ENCODE measurements around the gene DOCK1.

Gene DOCK1

DNA sequence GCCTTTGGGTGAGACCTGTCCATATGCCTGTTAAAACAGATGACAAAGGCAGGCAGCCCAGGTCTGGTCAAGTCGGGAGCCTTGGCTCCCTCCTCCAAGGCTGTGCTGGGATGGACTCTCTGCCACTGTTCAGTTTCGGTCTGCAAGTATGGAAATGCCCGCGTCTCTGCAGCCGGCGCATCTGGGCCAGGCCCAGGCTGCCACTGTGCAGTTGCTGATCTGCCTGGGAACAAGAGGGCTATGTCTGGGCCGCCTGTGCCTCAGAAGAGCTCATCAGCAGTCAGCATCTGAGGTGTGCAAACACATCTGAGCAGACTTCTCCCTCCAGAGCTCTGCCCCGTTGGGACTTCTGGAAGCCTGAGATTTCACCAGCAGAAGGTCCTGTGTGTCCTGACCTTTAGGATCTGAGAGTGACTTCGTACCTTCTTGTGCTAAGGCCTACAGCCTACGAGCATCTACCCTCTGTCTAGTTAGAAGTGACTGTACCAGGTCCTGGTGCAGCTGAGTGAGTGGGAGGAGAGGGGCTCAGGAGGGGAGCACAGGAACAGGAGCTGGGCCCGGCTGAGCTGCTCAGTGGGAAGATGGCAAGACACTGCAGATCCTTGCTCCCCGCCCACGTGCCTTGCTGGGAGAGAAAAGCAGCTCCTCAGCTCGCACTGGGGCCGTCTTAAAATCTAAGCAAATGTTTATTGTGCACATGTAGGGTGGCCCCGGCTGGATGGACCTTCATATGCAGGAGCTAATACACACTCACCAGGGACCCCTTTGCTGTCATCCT is 50.9 kb downstream of the DOCK1 start:
- Histone ChIP-seq H3K9me3 (ENCODE audit: low read length) (no peaks in the 10 kb centered on the region), H3K36me3 (ENCODE audit: insufficient read depth, low read length) (no peaks in the 10 kb centered on the region), H3K4me1 (ENCODE audit: insufficient read depth, low read length) (no peaks in the 10 kb centered on the region), H2AFZ (ENCODE audit: low read depth, low read length) (no peak overlapping the region), H3K27me3 (ENCODE audit: insufficient read depth, low read length) (no peaks in the 10 kb centered on the region), H3K4me3 (ENCODE audit: low read length) (no peak overlapping the region)

DNA sequence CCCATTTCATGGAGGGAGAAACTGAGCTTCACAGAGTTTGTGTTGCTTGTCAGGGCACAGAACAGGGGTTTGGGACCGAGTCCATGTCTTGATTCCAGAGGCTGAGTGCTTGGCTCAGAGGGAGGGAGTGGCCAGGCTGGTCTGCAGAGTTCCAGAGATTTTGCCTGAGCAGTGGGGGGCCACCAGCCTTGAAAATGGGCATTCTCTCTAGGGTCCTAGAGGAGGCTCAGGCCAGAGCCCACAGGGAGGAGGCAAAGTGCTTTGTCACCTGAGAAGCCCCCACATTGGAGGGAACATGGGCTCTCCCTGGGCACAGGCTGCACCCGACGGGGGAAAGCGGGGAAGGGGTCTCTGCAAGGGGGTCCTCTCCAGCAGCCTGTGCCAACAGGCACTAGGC is 51.5 kb downstream of the DOCK1 start:
- no peaks in the 10 kb centered on the region for H3K36me3 ChIP-seq (ENCODE audit: insufficient read depth, low read length)
- H2AFZ ChIP-seq (ENCODE audit: low read depth, low read length) = no peak overlapping the region
- H3K4me3 ChIP-seq (ENCODE audit: low read length) = no peak overlapping the region
- no peaks in the 10 kb centered on the region for H3K4me1 ChIP-seq (ENCODE audit: insufficient read depth, low read length)
- no peaks in the 10 kb centered on the region for H3K9me3 ChIP-seq (ENCODE audit: low read length)
- no peaks in the 10 kb centered on the region for H3K27me3 ChIP-seq (ENCODE audit: insufficient read depth, low read length)

DNA sequence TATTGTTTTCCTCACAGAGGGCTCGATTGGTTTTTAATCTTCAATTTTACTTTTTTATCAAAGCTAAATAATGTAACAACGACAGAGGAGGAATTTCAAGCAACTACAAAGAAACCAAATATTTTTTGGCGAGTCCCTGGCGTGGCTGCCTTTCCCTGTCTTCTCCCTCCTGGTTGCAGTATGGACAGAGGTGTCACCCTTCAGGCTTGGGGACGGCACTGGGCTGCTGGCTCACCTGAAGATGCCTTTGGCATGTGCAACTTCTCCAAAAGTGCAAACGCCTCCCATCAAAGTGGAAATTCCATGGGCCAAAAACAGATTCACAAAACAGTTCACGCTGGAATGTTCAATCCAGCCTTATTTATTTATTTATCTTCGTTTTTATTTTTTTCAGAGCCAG is 51.9 kb downstream of the DOCK1 start:
- Histone ChIP-seq H3K27me3 (ENCODE audit: insufficient read depth, low read length) (no peaks in the 10 kb centered on the region), H2AFZ (ENCODE audit: low read depth, low read length) (no peak overlapping the region), H3K4me1 (ENCODE audit: insufficient read depth, low read length) (no peaks in the 10 kb centered on the region), H3K36me3 (ENCODE audit: insufficient read depth, low read length) (no peaks in the 10 kb centered on the region), H3K4me3 (ENCODE audit: low read length) (no peak overlapping the region), H3K9me3 (ENCODE audit: low read length) (no peaks in the 10 kb centered on the region)

DNA sequence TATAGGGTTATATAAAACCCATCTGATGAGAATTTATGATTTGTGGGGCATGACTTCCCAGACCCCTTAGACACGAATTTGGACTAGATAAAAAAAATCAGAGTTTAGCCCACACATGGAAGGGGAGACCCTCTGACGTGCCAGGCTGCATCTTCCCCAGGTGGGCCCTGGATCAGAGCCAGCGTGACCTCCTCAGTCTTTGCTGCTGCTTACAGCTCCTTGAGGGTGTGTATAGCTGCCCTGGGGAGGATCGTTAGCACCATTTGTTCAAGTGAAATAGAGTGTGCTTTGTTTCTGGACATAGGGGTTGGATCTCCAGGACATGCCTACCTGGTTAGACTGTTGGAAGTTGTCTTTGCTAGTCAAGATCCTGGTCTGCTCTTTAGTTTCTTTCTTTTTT is 54.2 kb downstream of the DOCK1 start:
- no peaks in the 10 kb centered on the region for H3K36me3 ChIP-seq (ENCODE audit: insufficient read depth, low read length)
- no peaks in the 10 kb centered on the region for H3K9me3 ChIP-seq (ENCODE audit: low read length)
- H3K4me1 ChIP-seq (ENCODE audit: insufficient read depth, low read length) = no peaks in the 10 kb centered on the region
- no peaks in the 10 kb centered on the region for H3K27me3 ChIP-seq (ENCODE audit: insufficient read depth, low read length)
- no peak overlapping the region for H2AFZ ChIP-seq (ENCODE audit: low read depth, low read length)
- no peak overlapping the region for H3K4me3 ChIP-seq (ENCODE audit: low read length)

DNA sequence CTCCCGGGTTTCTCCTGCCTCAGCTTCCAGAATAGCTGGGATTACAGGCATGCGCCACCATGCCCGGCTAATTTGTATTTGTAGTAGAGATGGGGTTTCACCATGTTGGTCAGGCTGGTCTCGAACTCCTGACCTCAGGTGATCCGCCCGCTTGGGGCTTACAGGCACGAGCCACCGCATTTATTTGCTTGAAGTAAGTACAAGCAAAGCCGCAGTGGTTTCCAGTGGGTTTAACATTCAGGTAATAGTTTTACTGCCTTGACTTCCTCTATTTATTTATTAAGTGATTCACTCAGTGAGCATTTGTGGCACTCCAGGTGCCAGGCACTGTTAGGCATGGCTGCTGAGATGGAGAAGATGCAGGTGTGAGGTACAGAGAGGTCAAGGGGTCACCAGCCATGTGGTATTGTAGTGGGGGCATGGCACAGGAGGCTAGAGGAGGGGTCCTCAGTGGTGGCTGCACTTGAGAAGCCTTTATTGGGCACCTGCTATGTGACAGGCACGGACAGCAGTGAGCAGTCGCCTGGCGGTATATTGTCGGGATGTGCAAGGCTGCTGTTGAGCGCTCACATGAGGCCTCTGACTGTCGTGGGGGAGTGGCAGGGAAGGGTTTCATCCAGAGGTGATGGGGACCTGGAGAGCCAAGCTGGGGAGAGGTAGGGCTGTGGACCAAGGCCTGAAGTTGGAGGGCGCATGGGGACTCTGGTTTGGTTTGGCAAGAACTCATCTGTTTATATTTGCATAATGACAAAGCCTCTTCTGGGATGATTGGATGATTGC is 54.9 kb downstream of the DOCK1 start:
- Histone ChIP-seq H2AFZ (ENCODE audit: low read depth, low read length) (no peak overlapping the region), H3K4me1 (ENCODE audit: insufficient read depth, low read length) (no peaks in the 10 kb centered on the region), H3K9me3 (ENCODE audit: low read length) (no peaks in the 10 kb centered on the region), H3K27me3 (ENCODE audit: insufficient read depth, low read length) (no peaks in the 10 kb centered on the region), H3K36me3 (ENCODE audit: insufficient read depth, low read length) (no peaks in the 10 kb centered on the region), H3K4me3 (ENCODE audit: low read length) (no peak overlapping the region)

DNA sequence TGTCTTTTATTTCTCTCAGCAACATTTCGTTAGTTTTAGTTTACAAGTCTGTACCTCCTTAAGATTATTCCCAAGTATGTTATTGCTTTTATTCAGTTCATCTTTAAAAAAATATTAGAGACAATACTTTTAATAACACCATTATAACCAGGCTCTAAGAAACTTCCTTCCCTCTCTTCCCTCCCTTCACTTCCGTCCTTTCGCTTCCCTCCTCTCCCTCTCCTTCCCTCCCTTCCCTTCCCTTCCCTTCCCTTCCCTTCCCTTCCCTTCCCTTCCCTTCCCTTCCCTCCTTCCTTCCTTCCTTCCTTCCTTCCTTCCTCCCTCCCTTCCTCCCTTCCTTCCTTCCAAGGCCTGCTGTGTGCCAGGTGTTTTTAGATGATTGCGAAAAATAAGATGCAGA is 58.1 kb downstream of the DOCK1 start:
- no peaks in the 10 kb centered on the region for H3K27me3 ChIP-seq (ENCODE audit: insufficient read depth, low read length)
- peaks cover 3% of the 10 kb centered on the region for H3K9me3 ChIP-seq (ENCODE audit: low read length)
- no peaks in the 10 kb centered on the region for H3K4me1 ChIP-seq (ENCODE audit: insufficient read depth, low read length)
- H3K4me3 ChIP-seq (ENCODE audit: low read length) = no peak overlapping the region
- no peaks in the 10 kb centered on the region for H3K36me3 ChIP-seq (ENCODE audit: insufficient read depth, low read length)
- H2AFZ ChIP-seq (ENCODE audit: low read depth, low read length) = no peak overlapping the region

DNA sequence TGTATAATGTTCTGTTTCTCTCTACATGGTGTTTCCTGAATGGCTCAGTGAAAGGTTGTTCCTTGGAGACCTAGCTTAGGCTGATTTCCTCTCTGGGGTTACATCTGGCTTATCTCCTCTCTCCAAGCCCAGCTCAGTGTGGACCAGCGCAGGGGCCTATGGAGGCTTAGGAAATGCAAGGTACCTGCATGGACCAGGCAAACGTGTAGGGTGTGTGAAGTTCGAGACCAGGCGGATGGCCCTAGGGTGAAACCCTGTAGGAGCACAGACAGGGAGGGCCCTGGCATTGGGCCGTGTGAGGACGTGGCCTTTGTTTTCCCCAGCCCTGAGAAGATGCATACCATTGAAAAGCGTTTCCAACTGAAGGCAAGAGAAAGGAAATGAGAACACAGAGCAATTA is 59.0 kb downstream of the DOCK1 start:
- Histone ChIP-seq H3K27me3 (ENCODE audit: insufficient read depth, low read length) (no peaks in the 10 kb centered on the region), H2AFZ (ENCODE audit: low read depth, low read length) (no peak overlapping the region), H3K36me3 (ENCODE audit: insufficient read depth, low read length) (no peaks in the 10 kb centered on the region), H3K4me1 (ENCODE audit: insufficient read depth, low read length) (no peaks in the 10 kb centered on the region), H3K9me3 (ENCODE audit: low read length) (peaks cover 3% of the 10 kb centered on the region), H3K4me3 (ENCODE audit: low read length) (no peak overlapping the region)

DNA sequence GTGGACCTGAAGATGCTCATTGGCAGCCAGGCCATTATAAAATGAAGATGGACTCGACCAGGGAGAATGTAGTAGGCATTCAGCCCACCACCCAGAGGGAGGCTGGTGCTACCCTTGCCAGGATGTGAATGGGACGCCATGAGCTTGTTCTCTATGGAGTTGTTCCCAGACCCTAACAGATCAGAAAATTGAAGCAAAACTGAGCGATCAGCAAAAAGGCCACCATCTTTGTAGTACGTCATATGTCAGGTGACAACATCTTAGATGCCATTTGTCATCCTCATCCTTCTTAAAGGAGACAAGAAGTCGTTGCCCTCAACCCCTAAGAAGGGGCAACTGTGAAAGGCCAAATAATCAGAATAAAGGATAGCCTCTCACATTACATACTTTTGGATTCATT is 61.7 kb downstream of the DOCK1 start:
- Histone ChIP-seq H3K4me1 (ENCODE audit: insufficient read depth, low read length) (no peaks in the 10 kb centered on the region), H3K27me3 (ENCODE audit: insufficient read depth, low read length) (no peaks in the 10 kb centered on the region), H3K4me3 (ENCODE audit: low read length) (no peak overlapping the region), H3K36me3 (ENCODE audit: insufficient read depth, low read length) (no peaks in the 10 kb centered on the region), H2AFZ (ENCODE audit: low read depth, low read length) (no peak overlapping the region), H3K9me3 (ENCODE audit: low read length) (peaks cover 3% of the 10 kb centered on the region)

DNA sequence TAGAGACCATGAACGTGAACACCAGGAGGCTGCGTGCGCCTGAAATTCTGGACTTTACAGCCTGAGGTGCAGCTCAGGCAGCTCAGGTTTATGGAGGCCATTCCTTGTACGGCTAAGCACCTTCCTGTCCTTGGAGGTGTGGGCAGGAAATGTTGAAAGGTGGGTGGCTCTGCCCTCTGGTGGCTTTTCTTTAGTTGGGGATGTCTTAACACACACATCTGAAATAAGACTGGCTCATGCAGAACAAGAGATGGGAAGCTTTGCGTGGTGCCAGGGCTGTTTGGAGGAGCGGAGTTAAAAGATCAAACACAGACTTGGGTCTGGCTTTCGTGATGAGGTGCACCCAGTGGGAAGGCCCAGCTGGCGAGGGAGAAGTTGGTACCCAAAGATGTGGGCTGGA is 64.1 kb downstream of the DOCK1 start:
- Histone ChIP-seq H3K9me3 (ENCODE audit: low read length) (peaks cover 3% of the 10 kb centered on the region), H3K4me3 (ENCODE audit: low read length) (no peak overlapping the region)

DNA sequence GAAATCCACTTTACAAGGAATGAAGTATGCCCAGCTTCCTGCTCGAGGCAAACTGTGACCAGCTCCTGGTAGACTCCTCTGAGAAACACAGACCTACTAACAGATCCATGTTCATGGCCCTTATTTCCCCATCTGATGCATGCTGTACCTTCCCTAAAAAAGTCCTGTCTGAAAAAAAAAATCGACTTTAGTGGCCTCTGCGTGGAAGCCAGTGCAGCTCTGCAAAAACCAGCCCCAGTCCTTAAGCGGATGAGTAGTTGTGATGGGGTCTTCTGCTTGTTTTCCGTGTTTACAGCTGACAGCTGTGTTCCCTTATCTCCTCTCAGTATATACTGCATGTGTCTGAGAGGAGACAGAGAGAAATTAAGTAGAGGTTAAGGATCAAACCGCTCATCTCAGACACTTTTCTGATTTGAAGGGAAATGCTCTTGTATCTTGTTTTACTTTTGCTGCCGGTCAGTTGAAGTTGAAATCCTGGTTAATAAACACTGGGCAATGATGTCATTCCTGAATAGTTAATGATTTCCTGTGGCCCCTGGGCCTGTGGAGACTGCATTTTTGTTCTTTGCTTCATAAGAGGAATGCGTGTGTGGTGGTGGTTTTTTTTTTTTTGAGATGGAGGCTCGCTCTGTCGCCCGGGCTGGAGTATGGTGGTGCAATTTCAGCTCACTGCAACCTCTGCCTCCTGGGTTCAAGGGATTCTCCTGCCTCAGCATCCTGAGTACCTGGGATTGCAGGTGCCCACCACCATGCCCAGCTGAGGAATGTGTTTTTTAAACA is 67.6 kb downstream of the DOCK1 start:
- peaks cover 10% of the 10 kb centered on the region for H3K4me1 ChIP-seq (ENCODE audit: insufficient read depth, low read length)
- H2AFZ ChIP-seq (ENCODE audit: low read depth, low read length) = peak overlapping the region; percentile 37
- peak overlapping the region; percentile 16 for H3K4me3 ChIP-seq (ENCODE audit: low read length)
- H3K9me3 ChIP-seq (ENCODE audit: low read length) = no peaks in the 10 kb centered on the region
- H3K27me3 ChIP-seq (ENCODE audit: insufficient read depth, low read length) = no peaks in the 10 kb centered on the region
- peaks cover 2% of the 10 kb centered on the region for H3K36me3 ChIP-seq (ENCODE audit: insufficient read depth, low read length)

More for the DNA sequence above, 64.1 kb downstream of the DOCK1 start:
- Histone ChIP-seq H3K27me3 (ENCODE audit: insufficient read depth, low read length) (no peaks in the 10 kb centered on the region), H3K36me3 (ENCODE audit: insufficient read depth, low read length) (no peaks in the 10 kb centered on the region), H3K4me1 (ENCODE audit: insufficient read depth, low read length) (peaks cover 10% of the 10 kb centered on the region), H2AFZ (ENCODE audit: low read depth, low read length) (no peak overlapping the region)

DNA sequence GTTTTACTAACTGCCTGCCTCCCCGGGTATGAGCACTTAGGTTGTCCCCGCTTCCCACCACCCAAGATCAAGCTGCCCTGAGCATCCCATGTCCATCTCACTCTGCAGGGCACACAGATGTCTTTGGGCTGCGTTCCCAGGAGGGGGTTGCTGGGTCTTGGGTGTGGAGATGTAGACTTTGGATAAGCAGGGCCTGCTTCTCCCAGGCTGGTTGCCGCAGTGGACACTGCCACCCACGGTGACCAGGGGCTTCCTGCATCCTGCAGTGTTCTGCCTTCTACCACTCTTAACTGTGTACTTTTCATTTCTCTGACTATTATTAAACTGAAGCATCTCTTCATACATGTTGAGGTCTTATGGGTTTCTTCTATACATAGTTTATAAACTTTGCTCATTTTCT is 70.0 kb downstream of the DOCK1 start:
- Histone ChIP-seq H3K27me3 (ENCODE audit: insufficient read depth, low read length) (no peaks in the 10 kb centered on the region), H3K4me3 (ENCODE audit: low read length) (no peak overlapping the region), H3K4me1 (ENCODE audit: insufficient read depth, low read length) (peaks cover 10% of the 10 kb centered on the region), H3K9me3 (ENCODE audit: low read length) (no peaks in the 10 kb centered on the region), H3K36me3 (ENCODE audit: insufficient read depth, low read length) (peaks cover 18% of the 10 kb centered on the region), H2AFZ (ENCODE audit: low read depth, low read length) (no peak overlapping the region)

DNA sequence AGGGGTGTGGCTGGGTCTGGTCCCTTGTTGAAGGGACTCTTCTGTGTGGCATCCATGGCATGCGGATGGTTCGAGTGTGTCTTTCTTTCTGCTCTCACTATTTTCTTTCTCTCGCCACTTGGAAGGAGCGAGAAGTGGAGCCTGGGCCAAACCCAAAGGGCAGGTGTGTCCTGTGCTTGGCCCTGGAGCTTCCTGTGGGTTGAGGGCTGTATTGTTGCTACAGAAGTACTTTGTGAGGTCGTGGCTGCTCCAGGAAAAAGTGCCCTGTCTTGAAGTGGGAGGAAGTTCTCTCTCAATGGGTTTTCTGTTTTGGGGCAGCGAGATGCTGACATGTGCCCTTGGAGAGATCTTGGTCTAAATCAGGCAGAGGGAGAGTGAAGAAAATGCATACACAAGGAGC is 72.0 kb downstream of the DOCK1 start:
- no peak overlapping the region for H2AFZ ChIP-seq (ENCODE audit: low read depth, low read length)
- H3K36me3 ChIP-seq (ENCODE audit: insufficient read depth, low read length) = peaks cover 22% of the 10 kb centered on the region
- H3K4me1 ChIP-seq (ENCODE audit: insufficient read depth, low read length) = peaks cover 10% of the 10 kb centered on the region
- no peaks in the 10 kb centered on the region for H3K27me3 ChIP-seq (ENCODE audit: insufficient read depth, low read length)
- no peaks in the 10 kb centered on the region for H3K9me3 ChIP-seq (ENCODE audit: low read length)
- H3K4me3 ChIP-seq (ENCODE audit: low read length) = no peak overlapping the region

DNA sequence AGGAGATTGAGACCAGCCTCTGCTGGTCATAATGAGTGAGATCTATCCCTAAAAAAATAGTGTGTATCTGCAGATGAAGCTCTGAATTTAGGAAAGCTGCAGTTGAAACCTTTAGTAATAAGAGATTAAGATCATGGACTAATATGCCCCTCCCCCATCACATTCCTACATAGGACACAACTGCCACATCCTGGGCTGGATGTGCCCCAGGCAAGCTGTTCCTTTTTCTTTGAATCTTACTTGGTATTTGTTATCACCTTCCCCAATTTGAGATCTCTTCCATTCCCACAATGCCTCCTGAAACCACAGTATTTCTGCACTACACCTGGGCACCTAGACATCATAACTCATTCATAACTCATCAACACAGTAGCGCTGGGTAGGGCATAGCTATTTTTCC is 74.1 kb downstream of the DOCK1 start:
- Histone ChIP-seq H3K4me3 (ENCODE audit: low read length) (no peak overlapping the region), H3K4me1 (ENCODE audit: insufficient read depth, low read length) (no peaks in the 10 kb centered on the region), H2AFZ (ENCODE audit: low read depth, low read length) (no peak overlapping the region), H3K27me3 (ENCODE audit: insufficient read depth, low read length) (no peaks in the 10 kb centered on the region), H3K36me3 (ENCODE audit: insufficient read depth, low read length) (peaks cover 29% of the 10 kb centered on the region), H3K9me3 (ENCODE audit: low read length) (no peaks in the 10 kb centered on the region)
